ENCODE data around the gene PLIN3. TPM values are rescaled to one million over a fixed set of nuclear protein-coding genes. Genes with fewer than 3 reads are reported as not detected.
A peak's percentile ranks its signal among the peaks of the same experiment; 100 is the strongest.

The PLIN3 gene
- total RNA-seq, 1 experiment from 2014 or later = 63.8 TPM

- no peaks in the 10 kb centered on the region for H3K36me3 ChIP-seq (ENCODE audit: control insufficient read depth, insufficient read depth, low read length)
- Mint-ChIP-seq H3K36me3 (ENCODE audit: insufficient read depth, unreplicated experiment) (peaks cover 12% of the 10 kb centered on the region), H3K9me3 (ENCODE audit: unreplicated experiment) (no peaks in the 10 kb centered on the region), H3K4me1 (ENCODE audit: low read depth, unreplicated experiment) (peaks cover 6% of the 10 kb centered on the region), H3K4me3 (ENCODE audit: unreplicated experiment) (peak overlapping the region; percentile 74), H3K27me3 (ENCODE audit: insufficient read depth, unreplicated experiment) (no peaks in the 10 kb centered on the region), H3K27ac (ENCODE audit: unreplicated experiment) (peak overlapping the region; percentile 59)
- POLR2A ChIA-PET = interaction anchor here (0.9 kb wide), 1 partner anchor 52 kb away, joined by 3 read pairs; no protein-coding TSS in a partner anchor
- peaks cover 7% of the 10 kb centered on the region; the same call in 1 of the 2 replicates for H3K4me1 ChIP-seq
- no peak overlapping the region for H3K4me3 ChIP-seq (ENCODE audit: low read depth, low read length)
- no peaks in the 10 kb centered on the region for H3K9me3 ChIP-seq
- no peak for TF ChIP-seq CTCF (IDR thresholded peaks at IDR 0.05; ENCODE audit: insufficient read depth in 1 of 2, low read depth in 1 of 2, low read length in 1 of 2, severe bottlenecking in 1 of 2, unreplicated experiment in 1 of 2)
- DNase-seq = no peak
- intact Hi-C loops (cut with micrococcal nuclease; ENCODE audit: unreplicated experiment) = no loop called here
- BruUV-seq (replicated peaks) = TSS peak; percentile 24
- CTCF ChIA-PET = interaction anchor here (1.0 to 2.3 kb wide), 4 partner anchors 16 to 153 kb away, joined by 5 to 10 read pairs (median 6); partner anchors contain the start of gene FEM1A
- no peaks in the 10 kb centered on the region for H3K27me3 ChIP-seq (replicated peaks; ENCODE audit: control insufficient read depth, insufficient read depth, low read length)
These were observed 893 bp upstream of the PLIN3 start for GRCh38 chr19:4868286-4868834.

- peak in 1 of 2 experiments; percentile 46 for DNase-seq
- Histone ChIP-seq H3K4me1 (peaks cover 8% of the 10 kb centered on the region), H3K36me3 (ENCODE audit: control insufficient read depth, insufficient read depth, low read length) (no peaks in the 10 kb centered on the region; the same call in 1 of the 2 replicates), H3K4me3 (ENCODE audit: low read depth, low read length) (peak overlapping the region; percentile 89), H3K9me3 (no peaks in the 10 kb centered on the region), H3K27me3 (replicated peaks; ENCODE audit: control insufficient read depth, insufficient read depth, low read length) (no peaks in the 10 kb centered on the region)
- CTCF ChIA-PET = interaction anchor here (0.5 to 2.3 kb wide), 7 partner anchors 15 to 165 kb away, joined by 3 to 10 read pairs (median 4); partner anchors contain the start of gene FEM1A
- peaks cover 6% of the 10 kb centered on the region for H3K4me1 Mint-ChIP-seq (ENCODE audit: low read depth, unreplicated experiment)
- H3K9me3 Mint-ChIP-seq (ENCODE audit: unreplicated experiment) = no peaks in the 10 kb centered on the region
- intact Hi-C loops (cut with micrococcal nuclease; ENCODE audit: unreplicated experiment) = no loop called here
- POLR2A ChIA-PET = interaction anchor here (0.6 kb wide), 1 partner anchor 73 kb away, joined by 3 read pairs; no protein-coding TSS in a partner anchor
- H3K36me3 Mint-ChIP-seq (ENCODE audit: insufficient read depth, unreplicated experiment) = peaks cover 12% of the 10 kb centered on the region
- TF ChIP-seq CTCF (IDR thresholded peaks at IDR 0.05; ENCODE audit: insufficient read depth in 1 of 2, low read depth in 1 of 2, low read length in 1 of 2, severe bottlenecking in 1 of 2, unreplicated experiment in 1 of 2) = no peak
- BruUV-seq (replicated peaks) = TSS peak; percentile 75
- H3K27ac Mint-ChIP-seq (ENCODE audit: unreplicated experiment) = peak overlapping the region; percentile 39
- H3K27me3 Mint-ChIP-seq (ENCODE audit: insufficient read depth, unreplicated experiment) = no peaks in the 10 kb centered on the region
- H3K4me3 Mint-ChIP-seq (ENCODE audit: unreplicated experiment) = peak overlapping the region; percentile 74
These were observed 657 bp downstream of the PLIN3 start for GRCh38 chr19:4866595-4867424.

- H3K36me3 ChIP-seq (ENCODE audit: control insufficient read depth, insufficient read depth, low read length) = peaks cover 7% of the 10 kb centered on the region
- peaks cover 24% of the 10 kb centered on the region for H3K36me3 Mint-ChIP-seq (ENCODE audit: insufficient read depth, unreplicated experiment)
- CTCF ChIA-PET = interaction anchor here (1.1 kb wide), 2 partner anchors 9 to 51 kb away, joined by 4 to 6 read pairs; no protein-coding TSS in a partner anchor
- peaks cover 12% of the 10 kb centered on the region for H3K4me1 ChIP-seq
- H3K4me3 ChIP-seq (ENCODE audit: low read depth, low read length) = peak overlapping the region; percentile 9; the same call in 1 of the 2 replicates
- H3K27ac Mint-ChIP-seq (ENCODE audit: unreplicated experiment) = peak overlapping the region; percentile 51
- H3K9me3 ChIP-seq = no peaks in the 10 kb centered on the region
- POLR2A ChIA-PET = interaction anchor here (0.7 to 0.9 kb wide), 3 partner anchors 8 to 108 kb away, joined by 3 to 4 read pairs (median 3); partner anchors contain the start of genes FEM1A and KDM4B
- no peak overlapping the region for H3K4me3 Mint-ChIP-seq (ENCODE audit: unreplicated experiment)
- no peaks in the 10 kb centered on the region for H3K27me3 Mint-ChIP-seq (ENCODE audit: insufficient read depth, unreplicated experiment)
- H3K4me1 Mint-ChIP-seq (ENCODE audit: low read depth, unreplicated experiment) = no peaks in the 10 kb centered on the region
- no peaks in the 10 kb centered on the region for H3K27me3 ChIP-seq (replicated peaks; ENCODE audit: control insufficient read depth, insufficient read depth, low read length)
- DNase-seq = peak; percentile 85 to 92
- intact Hi-C loops (cut with micrococcal nuclease; ENCODE audit: unreplicated experiment) = loop anchor here (2.0 kb wide), 1 partner anchor 52 kb away; no protein-coding TSS in a partner anchor
- H3K9me3 Mint-ChIP-seq (ENCODE audit: unreplicated experiment) = no peaks in the 10 kb centered on the region
- TF ChIP-seq CTCF (IDR thresholded peaks at IDR 0.05; ENCODE audit: insufficient read depth in 1 of 2, low read depth in 1 of 2, low read length in 1 of 2, severe bottlenecking in 1 of 2, unreplicated experiment in 1 of 2) = no peak
- no TSS peak for BruUV-seq (replicated peaks)
These were observed 6.3 kb downstream of the PLIN3 start for GRCh38 chr19:4861147-4861546.

Data from Caco-2 (cell line).